ENCODE data around the gene TES.

- TF ChIP-seq, protein P1, sequence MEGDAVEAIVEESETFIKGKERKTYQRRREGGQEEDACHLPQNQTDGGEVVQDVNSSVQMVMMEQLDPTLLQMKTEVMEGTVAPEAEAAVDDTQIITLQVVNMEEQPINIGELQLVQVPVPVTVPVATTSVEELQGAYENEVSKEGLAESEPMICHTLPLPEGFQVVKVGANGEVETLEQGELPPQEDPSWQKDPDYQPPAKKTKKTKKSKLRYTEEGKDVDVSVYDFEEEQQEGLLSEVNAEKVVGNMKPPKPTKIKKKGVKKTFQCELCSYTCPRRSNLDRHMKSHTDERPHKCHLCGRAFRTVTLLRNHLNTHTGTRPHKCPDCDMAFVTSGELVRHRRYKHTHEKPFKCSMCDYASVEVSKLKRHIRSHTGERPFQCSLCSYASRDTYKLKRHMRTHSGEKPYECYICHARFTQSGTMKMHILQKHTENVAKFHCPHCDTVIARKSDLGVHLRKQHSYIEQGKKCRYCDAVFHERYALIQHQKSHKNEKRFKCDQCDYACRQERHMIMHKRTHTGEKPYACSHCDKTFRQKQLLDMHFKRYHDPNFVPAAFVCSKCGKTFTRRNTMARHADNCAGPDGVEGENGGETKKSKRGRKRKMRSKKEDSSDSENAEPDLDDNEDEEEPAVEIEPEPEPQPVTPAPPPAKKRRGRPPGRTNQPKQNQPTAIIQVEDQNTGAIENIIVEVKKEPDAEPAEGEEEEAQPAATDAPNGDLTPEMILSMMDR (IDR thresholded peaks at IDR 0.05; ENCODE audit: borderline replicate concordance, extremely low read depth, low read length, poor library complexity, severe bottlenecking), result no peak
- no peak for TF ChIP-seq EZH2 (IDR thresholded peaks at IDR 0.05; ENCODE audit: borderline replicate concordance, low read depth, low read length, severe bottlenecking)
Observed at GRCh38 chr7:116307253-116307652, 96.9 kb downstream of the TES start.

Measured in DND-41 (cell line).